Esophagus muscularis mucosa (tissue), 3 donors: ENCODE data around the gene ELAPOR1.

Experiments used
- CTCF ChIP-seq, 3 experiments: fragments of 200-600 bp in 2 of 3; fragments of 450-650 bp in 1 of 3; sonication (generic) in 2 of 3; IDR thresholded peaks; one replicate each; pipeline ENCODE4 v1.5.1; 2017 to 2019; ENCODE audit warnings: antibody characterized with exemption in 3 of 3, mild to moderate bottlenecking in 2 of 3, moderate library complexity in 1 of 3
- EP300 ChIP-seq: sonication (generic); formaldehyde crosslinking; IDR thresholded peaks from one replicate; pipeline ENCODE4 v1.6.1; 2017; ENCODE audit warnings: antibody characterized with exemption

- TF ChIP-seq EP300 (no peak), CTCF (IDR thresholded peaks at IDR 0.05) (no peak)
Observed at GRCh38 chr1:109140392-109140791, 26.5 kb downstream of the ELAPOR1 start.
